Measurements from ENCODE around the gene RERG. TPM values are rescaled to one million over a fixed set of nuclear protein-coding genes. Genes with fewer than 3 reads are reported as not detected.

The RERG gene
- polyA plus RNA-seq, 1 experiment: 0.12 TPM

DNA sequence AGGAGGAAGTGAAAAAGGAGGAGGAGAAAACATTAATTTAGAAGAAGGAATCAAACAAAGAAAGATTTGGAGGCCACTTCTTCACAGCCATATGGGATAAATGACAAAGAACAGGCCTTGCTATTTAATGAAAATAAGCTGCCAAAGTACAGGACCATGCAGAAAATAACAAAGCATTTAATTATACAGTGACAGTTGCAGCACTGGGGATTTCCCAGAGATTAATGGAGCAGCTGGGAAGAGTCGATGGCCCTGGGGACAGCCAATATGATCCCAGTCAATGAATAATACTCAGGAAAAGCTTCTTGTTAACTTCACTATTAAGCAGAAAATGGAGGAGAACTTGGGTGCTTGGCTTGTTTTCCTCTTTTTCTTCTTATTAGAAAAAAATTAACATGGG is 34.6 kb downstream of the RERG start:
- no peak for DNase-seq (ENCODE audit: low read depth, low spot score)
- CTCF ChIA-PET: interaction anchor here (0.9 kb wide), 1 partner anchor 34 kb away, joined by 10 read pairs; the partner anchor contains the start of gene RERG
- POLR2A ChIA-PET: no interaction called here
- Histone ChIP-seq H3K27me3 (ENCODE audit: control insufficient read depth, insufficient read depth, low read length) (no peaks in the 10 kb centered on the region), H3K9me3 (ENCODE audit: control insufficient read depth, insufficient read depth, low read length) (no peaks in the 10 kb centered on the region), H3K4me3 (ENCODE audit: low read depth, low read length) (no peak overlapping the region), H3K27ac (ENCODE audit: low read depth, low read length) (no peak overlapping the region)
- TF ChIP-seq, protein P1, sequence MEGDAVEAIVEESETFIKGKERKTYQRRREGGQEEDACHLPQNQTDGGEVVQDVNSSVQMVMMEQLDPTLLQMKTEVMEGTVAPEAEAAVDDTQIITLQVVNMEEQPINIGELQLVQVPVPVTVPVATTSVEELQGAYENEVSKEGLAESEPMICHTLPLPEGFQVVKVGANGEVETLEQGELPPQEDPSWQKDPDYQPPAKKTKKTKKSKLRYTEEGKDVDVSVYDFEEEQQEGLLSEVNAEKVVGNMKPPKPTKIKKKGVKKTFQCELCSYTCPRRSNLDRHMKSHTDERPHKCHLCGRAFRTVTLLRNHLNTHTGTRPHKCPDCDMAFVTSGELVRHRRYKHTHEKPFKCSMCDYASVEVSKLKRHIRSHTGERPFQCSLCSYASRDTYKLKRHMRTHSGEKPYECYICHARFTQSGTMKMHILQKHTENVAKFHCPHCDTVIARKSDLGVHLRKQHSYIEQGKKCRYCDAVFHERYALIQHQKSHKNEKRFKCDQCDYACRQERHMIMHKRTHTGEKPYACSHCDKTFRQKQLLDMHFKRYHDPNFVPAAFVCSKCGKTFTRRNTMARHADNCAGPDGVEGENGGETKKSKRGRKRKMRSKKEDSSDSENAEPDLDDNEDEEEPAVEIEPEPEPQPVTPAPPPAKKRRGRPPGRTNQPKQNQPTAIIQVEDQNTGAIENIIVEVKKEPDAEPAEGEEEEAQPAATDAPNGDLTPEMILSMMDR (IDR thresholded peaks at IDR 0.05; ENCODE audit: low read depth, low read length): no peak

DNA sequence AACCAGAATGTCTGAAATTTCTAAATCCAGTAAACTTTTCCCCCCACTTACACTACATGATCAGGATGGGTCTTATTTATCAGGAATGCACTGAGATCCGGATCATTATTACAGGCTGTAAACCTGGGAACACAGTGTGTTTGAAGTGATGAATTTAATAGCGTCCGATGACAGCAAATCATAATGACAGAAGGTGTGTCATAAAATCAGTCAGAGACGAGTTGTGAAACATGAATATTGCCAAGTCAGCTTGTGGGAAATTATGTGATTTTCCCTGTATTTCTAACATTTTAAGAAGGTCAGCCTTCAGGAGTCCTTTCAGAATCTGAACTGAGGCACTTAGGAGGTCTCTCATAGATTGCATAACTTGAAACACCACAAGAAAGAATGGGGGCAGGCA is 36.7 kb downstream of the RERG start:
- Histone ChIP-seq H3K4me3 (ENCODE audit: low read depth, low read length) (no peak overlapping the region), H3K27me3 (ENCODE audit: control insufficient read depth, insufficient read depth, low read length) (no peaks in the 10 kb centered on the region), H3K27ac (ENCODE audit: low read depth, low read length) (no peak overlapping the region), H3K9me3 (ENCODE audit: control insufficient read depth, insufficient read depth, low read length) (no peaks in the 10 kb centered on the region)
- ChIA-PET CTCF (no interaction called here), POLR2A (no interaction called here)
- TF ChIP-seq, protein P1 (IDR thresholded peaks at IDR 0.05; ENCODE audit: low read depth, low read length): no peak
- no peak for DNase-seq (ENCODE audit: low read depth, low spot score)

DNA sequence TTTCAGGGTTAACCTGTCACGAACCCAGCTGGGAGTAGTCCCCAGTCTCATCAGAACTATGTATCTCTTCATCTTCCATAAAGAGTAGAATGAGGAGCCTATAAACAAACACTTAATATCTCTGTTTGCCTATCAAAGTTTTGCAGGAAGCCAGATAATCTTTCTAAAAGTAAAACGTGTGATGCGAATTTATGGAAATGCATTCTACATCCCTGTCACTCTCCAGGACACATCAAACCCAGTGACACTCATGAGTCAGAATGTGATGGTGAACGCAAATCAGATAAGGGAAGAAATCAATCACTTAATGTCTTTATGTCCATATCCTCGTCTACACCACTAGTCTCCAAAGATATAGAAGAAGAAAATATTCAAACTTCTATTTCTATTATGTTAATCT is 37.4 kb downstream of the RERG start:
- ChIA-PET POLR2A (no interaction called here), CTCF (interaction anchor here (0.7 to 1.3 kb wide), 3 partner anchors 10 to 93 kb away, joined by 3 to 9 read pairs (median 5); partner anchors contain the start of gene RERG)
- Histone ChIP-seq H3K27ac (ENCODE audit: low read depth, low read length) (no peak overlapping the region), H3K4me3 (ENCODE audit: low read depth, low read length) (no peak overlapping the region), H3K9me3 (ENCODE audit: control insufficient read depth, insufficient read depth, low read length) (no peaks in the 10 kb centered on the region), H3K27me3 (ENCODE audit: control insufficient read depth, insufficient read depth, low read length) (no peaks in the 10 kb centered on the region)
- no peak for DNase-seq (ENCODE audit: low read depth, low spot score)
- TF ChIP-seq, protein P1 (IDR thresholded peaks at IDR 0.05; ENCODE audit: low read depth, low read length): no peak

DNA sequence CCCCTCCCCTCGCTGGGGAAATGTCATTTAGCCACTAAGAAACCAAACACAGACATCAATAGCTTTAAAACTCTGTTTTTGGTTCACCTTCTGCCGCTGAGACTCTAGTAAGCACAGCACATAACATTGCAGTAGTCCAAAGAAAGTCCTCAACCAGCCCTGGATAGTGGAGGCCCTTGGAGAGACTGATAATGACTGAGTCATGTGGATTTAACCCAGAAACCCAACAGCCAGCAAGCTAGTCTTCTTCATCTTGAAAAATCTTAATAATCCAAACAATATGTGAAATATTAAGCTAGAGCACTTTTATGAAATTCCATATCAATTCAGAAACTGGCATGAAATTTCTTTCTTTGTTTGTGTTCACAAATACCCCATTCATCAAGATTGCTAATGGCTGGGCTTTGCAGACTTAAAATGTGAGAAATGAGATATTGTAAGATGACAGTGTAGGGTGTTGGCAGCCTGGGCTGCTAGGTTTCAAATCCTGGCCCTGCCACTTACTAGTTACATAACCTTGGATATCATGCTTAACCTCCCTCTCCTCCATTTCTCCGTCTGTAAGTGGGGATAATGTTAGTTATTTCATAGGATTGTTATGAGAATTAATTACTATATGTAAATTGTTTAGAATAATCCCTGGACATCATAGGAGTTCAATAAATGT is 40.1 kb downstream of the RERG start:
- Histone ChIP-seq H3K4me3 (ENCODE audit: low read depth, low read length) (no peak overlapping the region), H3K9me3 (ENCODE audit: control insufficient read depth, insufficient read depth, low read length) (no peaks in the 10 kb centered on the region), H3K27me3 (ENCODE audit: control insufficient read depth, insufficient read depth, low read length) (no peaks in the 10 kb centered on the region), H3K27ac (ENCODE audit: low read depth, low read length) (no peak overlapping the region)
- CTCF ChIA-PET: interaction anchor here (0.6 kb wide), 2 partner anchors 26 to 153 kb away, joined by 3 read pairs; no protein-coding TSS in a partner anchor
- TF ChIP-seq, protein P1 (IDR thresholded peaks at IDR 0.05; ENCODE audit: low read depth, low read length): no peak
- DNase-seq (ENCODE audit: low read depth, low spot score): no peak
- POLR2A ChIA-PET: no interaction called here

DNA sequence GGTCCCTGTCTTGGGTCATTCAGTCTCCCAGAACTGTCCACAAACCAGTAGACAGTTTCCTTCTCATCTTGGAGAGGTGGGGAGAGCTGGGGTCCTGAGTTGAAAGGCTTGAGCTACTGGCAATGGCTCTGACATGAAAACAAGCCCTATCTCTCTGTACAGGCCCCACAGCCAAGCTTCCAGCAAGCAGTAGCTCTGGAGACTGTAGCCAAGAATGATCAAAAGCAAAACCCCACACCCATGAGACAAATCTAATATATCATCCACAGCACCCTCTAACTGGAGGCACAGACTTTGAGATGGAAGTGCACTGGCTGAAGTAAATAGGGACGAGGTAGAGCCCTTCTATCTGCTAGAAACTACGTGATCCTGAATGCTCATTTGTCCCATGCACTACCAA is 40.9 kb downstream of the RERG start:
- Histone ChIP-seq H3K27ac (ENCODE audit: low read depth, low read length) (no peak overlapping the region), H3K27me3 (ENCODE audit: control insufficient read depth, insufficient read depth, low read length) (no peaks in the 10 kb centered on the region), H3K9me3 (ENCODE audit: control insufficient read depth, insufficient read depth, low read length) (no peaks in the 10 kb centered on the region), H3K4me3 (ENCODE audit: low read depth, low read length) (no peak overlapping the region)
- DNase-seq (ENCODE audit: low read depth, low spot score): no peak
- CTCF ChIA-PET: interaction anchor here (1.5 kb wide), 1 partner anchor 41 kb away, joined by 7 read pairs; the partner anchor contains the start of gene RERG
- POLR2A ChIA-PET: no interaction called here
- TF ChIP-seq, protein P1 (IDR thresholded peaks at IDR 0.05; ENCODE audit: low read depth, low read length): no peak
